ENCODE measurements around the gene AACS. TPM values are rescaled to one million over a fixed set of nuclear protein-coding genes. Genes with fewer than 3 reads are reported as not detected.
"Not testable (repeated sequence)": the region's sequence is repeated elsewhere in the genome, so short reads cannot be mapped to it uniquely, and the experiment has no call there.

AACS gene
- polyA plus RNA-seq, 1 donor (not counting 4 experiments of a cell fraction or from before 2014, with no cell fraction given), result 27.0 TPM

DNA sequence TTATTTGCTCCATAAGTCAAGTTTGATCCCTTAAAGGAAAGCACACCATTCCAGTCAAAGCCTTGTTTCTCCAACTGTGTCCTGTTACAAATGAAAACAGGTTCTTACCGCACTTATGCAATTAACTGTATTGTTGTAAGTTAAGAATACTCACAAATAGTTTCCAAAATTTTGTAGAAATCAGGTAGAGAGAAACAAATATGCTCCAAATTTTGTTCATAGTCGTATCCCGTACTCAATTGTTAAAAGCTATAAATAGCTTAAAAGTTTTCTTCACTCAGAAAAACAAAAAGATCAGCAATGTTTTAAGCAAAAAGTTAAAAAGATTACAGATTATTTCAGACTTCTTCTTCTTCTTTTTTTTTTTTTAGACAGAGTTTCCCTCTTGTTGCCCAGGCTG is 4.0 kb upstream of the AACS start:
- H3K4me1 ChIP-seq (ENCODE audit: control insufficient read depth, extremely low read depth, insufficient read depth, low read length), result peaks cover 7% of the 10 kb centered on the region

DNA sequence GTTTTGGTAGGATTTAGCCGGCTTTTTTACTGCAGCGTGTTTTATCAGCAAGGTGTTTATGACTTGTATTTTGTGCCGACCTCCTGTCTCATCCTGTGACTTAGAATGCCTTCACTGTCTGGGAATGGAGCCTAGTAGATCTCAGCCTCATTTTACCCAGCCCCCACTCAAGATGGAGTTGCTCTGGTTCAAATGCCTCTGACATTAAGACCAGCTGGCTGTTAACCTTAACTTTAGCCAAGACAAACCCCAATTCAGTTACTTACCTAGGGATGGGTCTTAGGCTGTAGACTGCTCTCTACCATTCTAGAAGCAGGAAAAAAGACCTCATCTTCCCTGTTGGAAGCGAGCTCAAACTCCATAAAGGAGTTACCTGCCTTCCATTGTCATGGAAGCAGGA is 1.7 kb upstream of the AACS start:
- peaks cover 22% of the 10 kb centered on the region for H3K79me2 ChIP-seq (ENCODE audit: control insufficient read depth, insufficient read depth, low read length)
- H3K9me1 ChIP-seq (ENCODE audit: control insufficient read depth, extremely low read depth, insufficient read depth, low read length); FAIRE-seq; H3K27ac ChIP-seq (ENCODE audit: control insufficient read depth, insufficient read depth, low read length); H3K4me2 ChIP-seq (ENCODE audit: control insufficient read depth, extremely low read depth, insufficient read depth, low read depth, low read length); DNase-seq (ENCODE audit: low read depth, low spot score); H4K20me1 ChIP-seq (ENCODE audit: control insufficient read depth, extremely low read depth, insufficient read depth, low read length); H2AFZ ChIP-seq (ENCODE audit: control insufficient read depth, low read length); H3K4me1 ChIP-seq (ENCODE audit: control insufficient read depth, extremely low read depth, insufficient read depth, low read length); dilution Hi-C loops (cut with MboI; ENCODE audit: extremely low pct_ligation_motif_present, low sequenced_read_pairs); H3K27me3 ChIP-seq (ENCODE audit: control insufficient read depth, extremely low read depth, insufficient read depth, low read length); H3K9me3 ChIP-seq (ENCODE audit: control insufficient read depth, low read depth, low read length); H3K4me3 ChIP-seq (ENCODE audit: control insufficient read depth in 2 of 3, extremely low read depth in 1 of 3, insufficient read depth in 2 of 3, low read depth in 1 of 3, low read length in 3 of 3); H3K36me3 ChIP-seq (ENCODE audit: control insufficient read depth in 2 of 2, extremely low read depth in 1 of 2, insufficient read depth in 2 of 2, low read length in 2 of 2); H3K9ac ChIP-seq (ENCODE audit: control insufficient read depth, extremely low read depth, insufficient read depth, low read length): not testable (repeated sequence)

More for the DNA sequence above, 4.0 kb upstream of the AACS start:
- FAIRE-seq (no peak), DNase-seq (ENCODE audit: low read depth, low spot score) (no peak)
- Histone ChIP-seq H4K20me1 (ENCODE audit: control insufficient read depth, extremely low read depth, insufficient read depth, low read length) (no peaks in the 10 kb centered on the region), H3K36me3 (ENCODE audit: control insufficient read depth in 2 of 2, extremely low read depth in 1 of 2, insufficient read depth in 2 of 2, low read length in 2 of 2) (no peaks in the 10 kb centered on the region), H3K27me3 (ENCODE audit: control insufficient read depth, extremely low read depth, insufficient read depth, low read length) (no peaks in the 10 kb centered on the region), H3K4me3 (ENCODE audit: control insufficient read depth in 2 of 3, extremely low read depth in 1 of 3, insufficient read depth in 2 of 3, low read depth in 1 of 3, low read length in 3 of 3) (no peak overlapping the region), H3K9me3 (ENCODE audit: control insufficient read depth, low read depth, low read length) (no peaks in the 10 kb centered on the region), H3K27ac (ENCODE audit: control insufficient read depth, insufficient read depth, low read length) (no peak overlapping the region), H2AFZ (ENCODE audit: control insufficient read depth, low read length) (no peak overlapping the region), H3K9me1 (ENCODE audit: control insufficient read depth, extremely low read depth, insufficient read depth, low read length) (no peaks in the 10 kb centered on the region), H3K79me2 (ENCODE audit: control insufficient read depth, insufficient read depth, low read length) (peaks cover 7% of the 10 kb centered on the region), H3K9ac (ENCODE audit: control insufficient read depth, extremely low read depth, insufficient read depth, low read length) (no peak overlapping the region), H3K4me2 (ENCODE audit: control insufficient read depth, extremely low read depth, insufficient read depth, low read depth, low read length) (no peak overlapping the region)
- dilution Hi-C loops (cut with MboI; ENCODE audit: extremely low pct_ligation_motif_present, low sequenced_read_pairs), result no loop called here
- TF ChIP-seq EZH2 (IDR thresholded peaks at IDR 0.05; ENCODE audit: low read length), result no peak
- TF ChIP-seq, protein P1, sequence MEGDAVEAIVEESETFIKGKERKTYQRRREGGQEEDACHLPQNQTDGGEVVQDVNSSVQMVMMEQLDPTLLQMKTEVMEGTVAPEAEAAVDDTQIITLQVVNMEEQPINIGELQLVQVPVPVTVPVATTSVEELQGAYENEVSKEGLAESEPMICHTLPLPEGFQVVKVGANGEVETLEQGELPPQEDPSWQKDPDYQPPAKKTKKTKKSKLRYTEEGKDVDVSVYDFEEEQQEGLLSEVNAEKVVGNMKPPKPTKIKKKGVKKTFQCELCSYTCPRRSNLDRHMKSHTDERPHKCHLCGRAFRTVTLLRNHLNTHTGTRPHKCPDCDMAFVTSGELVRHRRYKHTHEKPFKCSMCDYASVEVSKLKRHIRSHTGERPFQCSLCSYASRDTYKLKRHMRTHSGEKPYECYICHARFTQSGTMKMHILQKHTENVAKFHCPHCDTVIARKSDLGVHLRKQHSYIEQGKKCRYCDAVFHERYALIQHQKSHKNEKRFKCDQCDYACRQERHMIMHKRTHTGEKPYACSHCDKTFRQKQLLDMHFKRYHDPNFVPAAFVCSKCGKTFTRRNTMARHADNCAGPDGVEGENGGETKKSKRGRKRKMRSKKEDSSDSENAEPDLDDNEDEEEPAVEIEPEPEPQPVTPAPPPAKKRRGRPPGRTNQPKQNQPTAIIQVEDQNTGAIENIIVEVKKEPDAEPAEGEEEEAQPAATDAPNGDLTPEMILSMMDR (optimal IDR thresholded peaks at IDR 0.05 in 1 of 3, IDR thresholded peaks at IDR 0.05 in 1 of 3, conservative IDR thresholded peaks at IDR 0.05 in 1 of 3; ENCODE audit: extremely low read depth in 1 of 3, insufficient read depth in 2 of 3, low read length in 3 of 3), result no peak

DNA sequence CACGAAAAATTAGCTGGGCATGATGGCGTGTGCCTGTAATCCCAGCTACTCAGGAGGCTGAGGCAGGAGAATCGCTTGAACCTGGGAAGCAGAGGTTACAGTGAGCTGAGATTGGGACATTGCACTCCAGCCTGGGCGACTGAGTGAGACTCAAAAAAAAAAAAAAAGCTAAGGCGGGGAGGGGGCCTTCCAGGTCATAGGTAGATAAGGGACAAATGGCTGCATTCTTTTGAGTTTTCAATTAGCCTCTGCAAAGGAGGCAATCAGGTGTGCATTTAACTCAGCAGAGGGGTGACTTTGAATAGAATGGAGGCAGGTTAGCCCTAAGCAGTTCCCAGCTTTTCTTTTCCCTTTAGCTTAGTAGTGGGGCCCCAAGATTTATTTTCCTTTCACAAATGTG is 743 bp upstream of the AACS start:
- no peak for TF ChIP-seq EZH2 (IDR thresholded peaks at IDR 0.05; ENCODE audit: low read length)
- TF ChIP-seq, protein P1 (optimal IDR thresholded peaks at IDR 0.05 in 1 of 3, IDR thresholded peaks at IDR 0.05 in 1 of 3, conservative IDR thresholded peaks at IDR 0.05 in 1 of 3; ENCODE audit: extremely low read depth in 1 of 3, insufficient read depth in 2 of 3, low read length in 3 of 3), result no peak
- H3K4me2 ChIP-seq (ENCODE audit: control insufficient read depth, extremely low read depth, insufficient read depth, low read depth, low read length), result peak overlapping the region; percentile 87
- DNase-seq (ENCODE audit: low read depth, low spot score) (no peak), FAIRE-seq (no peak)
- H3K79me2 ChIP-seq (ENCODE audit: control insufficient read depth, insufficient read depth, low read length), result peaks cover 27% of the 10 kb centered on the region
- no peak overlapping the region for H2AFZ ChIP-seq (ENCODE audit: control insufficient read depth, low read length)
- peaks cover 7% of the 10 kb centered on the region for H3K4me1 ChIP-seq (ENCODE audit: control insufficient read depth, extremely low read depth, insufficient read depth, low read length)
- H3K9me3 ChIP-seq (ENCODE audit: control insufficient read depth, low read depth, low read length), result no peaks in the 10 kb centered on the region
- no peaks in the 10 kb centered on the region for H3K9me1 ChIP-seq (ENCODE audit: control insufficient read depth, extremely low read depth, insufficient read depth, low read length)
- H3K27ac ChIP-seq (ENCODE audit: control insufficient read depth, insufficient read depth, low read length), result no peak overlapping the region
- dilution Hi-C loops (cut with MboI; ENCODE audit: extremely low pct_ligation_motif_present, low sequenced_read_pairs), result no loop called here
- peaks cover 2 to 5% of the 10 kb centered on the region in 2 experiments for H3K36me3 ChIP-seq (ENCODE audit: control insufficient read depth in 2 of 2, extremely low read depth in 1 of 2, insufficient read depth in 2 of 2, low read length in 2 of 2)
- H3K4me3 ChIP-seq (ENCODE audit: control insufficient read depth in 2 of 3, extremely low read depth in 1 of 3, insufficient read depth in 2 of 3, low read depth in 1 of 3, low read length in 3 of 3), result peak overlapping the region; percentile 72 to 92 (median 76)
- H3K27me3 ChIP-seq (ENCODE audit: control insufficient read depth, extremely low read depth, insufficient read depth, low read length), result no peaks in the 10 kb centered on the region
- H3K9ac ChIP-seq (ENCODE audit: control insufficient read depth, extremely low read depth, insufficient read depth, low read length), result peak overlapping the region; percentile 73
- H4K20me1 ChIP-seq (ENCODE audit: control insufficient read depth, extremely low read depth, insufficient read depth, low read length), result no peaks in the 10 kb centered on the region
